Mucosa of descending colon (tissue), 3 donors: ENCODE results near the gene ATP8B3. TPM values are rescaled to one million over a fixed set of nuclear protein-coding genes. Genes with fewer than 3 reads are reported as not detected.

Source experiments
- ATAC-seq: fragments of 200-7000 bp; cut with Tn5 transposase; one replicate; pipeline ENCODE4 v1.9.1; 2020; ENCODE audit warnings: mild to moderate bottlenecking, moderate library complexity
- DNase-seq, 3 donors: peaks; one replicate each; pipeline ENCODE4 v3.0.0-alpha.2; 2020
- H3K36me3 ChIP-seq: fragments of 200-600 bp; one replicate; pipeline ENCODE4 v1.8.0; 2021; ENCODE audit warnings: low read depth, mild to moderate bottlenecking
- H3K4me1 ChIP-seq: fragments of 200-600 bp; one replicate; pipeline ENCODE4 v1.8.0; 2021; ENCODE audit warnings: low read depth, mild to moderate bottlenecking
- H3K4me3 ChIP-seq: fragments of 200-600 bp; one replicate; pipeline ENCODE4 v1.8.0; 2021; ENCODE audit warnings: mild to moderate bottlenecking
- H3K9me3 ChIP-seq: fragments of 200-600 bp; one replicate; pipeline ENCODE4 v1.8.0; 2021; ENCODE audit warnings: mild to moderate bottlenecking
- CTCF ChIP-seq: fragments of 200-600 bp; IDR thresholded peaks from one replicate; pipeline ENCODE4 v1.8.0; 2022; ENCODE audit warnings: antibody characterized with exemption, mild to moderate bottlenecking
- intact Hi-C, 2 donors: fragments of 100-400 bp; cut with DNase I in 1 of 2; cut with micrococcal nuclease in 1 of 2; formaldehyde crosslinking; loops; one replicate each; pipeline versions ENCODE4 v1.11.0 to v1.11.1; 2022; cut with DNase I, micrococcal nuclease
- total RNA-seq, 3 donors: library from RNA; stranded (reverse); fragmentation: NEBNext Ultra II Directional in 2 of 3; extraction: Animal tissue kit (Norgen Biotek cat#: 25700) in 2 of 3; gene quantifications; one replicate each; pipeline versions ENCODE4 v1.2.1 to v1.2.4, GENCODE V29; 2021 to 2023
- donor health status: DM: no; HTN: no; CAD: no; lungs with moderate emphysema.
- donor health status: DM: no; HTN: no; CAD: no.
- donor health status: DM: no; HTN: yes; CAD: no.

The ATP8B3 gene
- total RNA-seq, 3 donors from 2014 or later: 0.55 to 1.2 (median 0.80) TPM

- Histone ChIP-seq H3K4me1 (peaks cover 12% of the 10 kb centered on the region), H3K9me3 (no peaks in the 10 kb centered on the region), H3K4me3 (no peak overlapping the region), H3K36me3 (peaks cover 16% of the 10 kb centered on the region)
- no peak for TF ChIP-seq CTCF
- DNase-seq: peak in 2 of 3 donors; percentile 24 to 43
- no peak for ATAC-seq
- intact Hi-C loops: no loop called here
These were observed 4.6 kb upstream of the ATP8B3 start for GRCh38 chr19:1816530-1817298.

- no peak overlapping the region for H3K4me3 ChIP-seq
- no peak for TF ChIP-seq CTCF
- ATAC-seq (no peak), DNase-seq (peak in 2 of 3 donors; percentile 25 to 47)
- intact Hi-C loops: no loop called here
- peaks cover 16% of the 10 kb centered on the region for H3K36me3 ChIP-seq
- H3K4me1 ChIP-seq: peaks cover 16% of the 10 kb centered on the region
- H3K9me3 ChIP-seq: no peaks in the 10 kb centered on the region
These were observed 3.8 kb upstream of the ATP8B3 start for GRCh38 chr19:1815605-1816529.

- H3K9me3 ChIP-seq: no peaks in the 10 kb centered on the region
- TF ChIP-seq CTCF: no peak
- intact Hi-C loops: no loop called here
- no peak overlapping the region for H3K4me3 ChIP-seq
- peak in 2 of 3 donors; percentile 24 to 49 for DNase-seq
- H3K4me1 ChIP-seq: peaks cover 16% of the 10 kb centered on the region
- ATAC-seq: no peak
- peaks cover 11% of the 10 kb centered on the region for H3K36me3 ChIP-seq
These were observed 2.9 kb upstream of the ATP8B3 start for GRCh38 chr19:1814833-1815604.

GRCh38 chr19:1814391-1814790 lies 2.3 kb upstream of the ATP8B3 start:
- ATAC-seq (no peak), DNase-seq (peak in 2 of 3 donors; percentile 23 to 48)
- Histone ChIP-seq H3K4me1 (peaks cover 16% of the 10 kb centered on the region), H3K4me3 (no peak overlapping the region), H3K9me3 (no peaks in the 10 kb centered on the region), H3K36me3 (peaks cover 7% of the 10 kb centered on the region)
- intact Hi-C loops: no loop called here
- no peak for TF ChIP-seq CTCF
